Colonic mucosa (tissue), 4 donors: Measurements from ENCODE around the gene SLC24A1. TPM values are rescaled to one million over a fixed set of nuclear protein-coding genes. Genes with fewer than 3 reads are reported as not detected.

ENCODE experiments used
- DNase-seq: peaks from one replicate; pipeline ENCODE4 v3.0.0-alpha.2; 2020
- H3K27ac ChIP-seq: fragments of 200-600 bp; one replicate; pipeline ENCODE4 v1.8.0; 2021
- H3K27me3 ChIP-seq: fragments of 200-600 bp; one replicate; pipeline ENCODE4 v1.8.0; 2021
- H3K36me3 ChIP-seq: fragments of 200-600 bp; one replicate; pipeline ENCODE4 v1.8.0; 2021
- H3K4me1 ChIP-seq: fragments of 200-600 bp; one replicate; pipeline ENCODE4 v1.8.0; 2021; ENCODE audit warnings: mild to moderate bottlenecking
- H3K4me3 ChIP-seq: fragments of 200-600 bp; one replicate; pipeline ENCODE4 v1.8.0; 2021
- H3K9ac ChIP-seq, 2 donors: one replicate each; pipeline ENCODE4 v1.7.0; 2013; ENCODE audit warnings: control low read depth in 2 of 2, low read depth in 2 of 2, low read length in 2 of 2
- H3K9me3 ChIP-seq: fragments of 200-600 bp; one replicate; pipeline ENCODE4 v1.8.0; 2021
- CTCF ChIP-seq: fragments of 200-600 bp; IDR thresholded peaks from one replicate; pipeline ENCODE4 v1.8.0; 2022; ENCODE audit warnings: antibody characterized with exemption, mild to moderate bottlenecking
- intact Hi-C: fragments of 100-400 bp; cut with DNase I; formaldehyde crosslinking; loops from one replicate; pipeline ENCODE4 v1.14.1; 2022
- total RNA-seq, 2 donors: library from RNA; stranded (reverse); fragmentation: NEBNext Ultra II Directional in 1 of 2; extraction: Animal tissue kit (Norgen Biotek cat#: 25700) in 1 of 2; gene quantifications; one replicate each; pipeline ENCODE4 v1.2.1, GENCODE V29; 2021
- donor health status: healthy.
- donor health status: DM: no; HTN: no; CAD: no.
- donor health status: DM: no; HTN: no; CAD: no.

The SLC24A1 gene
- total RNA-seq: 1 to 10 TPM; 5.5 to 7.1 TPM

- Histone ChIP-seq H3K36me3 (no peaks in the 10 kb centered on the region), H3K4me1 (no peaks in the 10 kb centered on the region), H3K27me3 (no peaks in the 10 kb centered on the region), H3K27ac (no peak within 1 kb of the TSS), H3K9me3 (no peaks in the 10 kb centered on the region), H3K9ac (no peak within 1 kb of the TSS), H3K4me3 (no peak within 1 kb of the TSS)
- intact Hi-C loops: no loop called here
- no peak for DNase-seq
- TF ChIP-seq CTCF: no peak
Measured at GRCh38 chr15:65621638-65622037, at the start of gene SLC24A1. TSS of gene SLC24A1 (plus strand) at chr15:65621938. CDS start at chr15:65624081, 2,143 bp downstream.

- no peak for TF ChIP-seq CTCF
- no peak overlapping the region for H3K4me3 ChIP-seq
- no peak for DNase-seq
- peaks cover 1% of the 10 kb centered on the region for H3K36me3 ChIP-seq
- no peak overlapping the region for H3K27ac ChIP-seq
- H3K9ac ChIP-seq: no peak overlapping the region
- H3K9me3 ChIP-seq: no peaks in the 10 kb centered on the region
- intact Hi-C loops: no loop called here
- H3K27me3 ChIP-seq: no peaks in the 10 kb centered on the region
- no peaks in the 10 kb centered on the region for H3K4me1 ChIP-seq
Measured at GRCh38 chr15:65571971-65572370, 49.8 kb upstream of the SLC24A1 start.

- peaks cover 14% of the 10 kb centered on the region for H3K36me3 ChIP-seq
- TF ChIP-seq CTCF: no peak
Measured at GRCh38 chr15:65576664-65577063, 45.1 kb upstream of the SLC24A1 start.

GRCh38 chr15:65577129-65577996 lies 44.4 kb upstream of the SLC24A1 start:
- no peak overlapping the region for H3K27ac ChIP-seq
- intact Hi-C loops: no loop called here
- peaks cover 14% of the 10 kb centered on the region for H3K36me3 ChIP-seq
- no peak overlapping the region for H3K4me3 ChIP-seq
- no peaks in the 10 kb centered on the region for H3K9me3 ChIP-seq
- DNase-seq: no peak
- no peaks in the 10 kb centered on the region for H3K27me3 ChIP-seq
- no peaks in the 10 kb centered on the region for H3K4me1 ChIP-seq
- no peak for TF ChIP-seq CTCF
- H3K9ac ChIP-seq: no peak overlapping the region

More at GRCh38 chr15:65576664-65577063, 45.1 kb upstream of the SLC24A1 start:
- no peak for DNase-seq
- Histone ChIP-seq H3K4me3 (no peak overlapping the region), H3K4me1 (no peaks in the 10 kb centered on the region), H3K27me3 (no peaks in the 10 kb centered on the region), H3K9ac (no peak overlapping the region), H3K27ac (no peak overlapping the region), H3K9me3 (no peaks in the 10 kb centered on the region)
- intact Hi-C loops: no loop called here

- no peak for DNase-seq
- Histone ChIP-seq H3K27me3 (no peaks in the 10 kb centered on the region), H3K9me3 (no peaks in the 10 kb centered on the region), H3K9ac (no peak overlapping the region), H3K27ac (no peak overlapping the region), H3K36me3 (peaks cover 14% of the 10 kb centered on the region), H3K4me1 (no peaks in the 10 kb centered on the region), H3K4me3 (no peak overlapping the region)
- no peak for TF ChIP-seq CTCF
- intact Hi-C loops: no loop called here
Measured at GRCh38 chr15:65578904-65579728, 42.6 kb upstream of the SLC24A1 start.
